A673 (cell line): ENCODE measurements around the gene MRPL27.

ENCODE experiments used
- EZH2 ChIP-seq: fragments of 200-600 bp; sonication (generic); IDR thresholded peaks from 2 replicates; pipeline ENCODE4 v1.6.1; 2017; ENCODE audit warnings: borderline replicate concordance, low read depth, mild to moderate bottlenecking, mixed read lengths, antibody characterized with exemption, low read length; ENCODE audit not compliant: poor library complexity, severe bottlenecking
- TF ChIP-seq, protein P1 (sequence below): fragments of 300-800, 200-600 bp; sonication (generic); conservative IDR thresholded peaks from 2 replicates; pipeline ENCODE4 v1.5.1; 2017; ENCODE audit warnings: low read depth, mild to moderate bottlenecking, antibody characterized with exemption, low read length, moderate library complexity, mixed read lengths

DNA sequence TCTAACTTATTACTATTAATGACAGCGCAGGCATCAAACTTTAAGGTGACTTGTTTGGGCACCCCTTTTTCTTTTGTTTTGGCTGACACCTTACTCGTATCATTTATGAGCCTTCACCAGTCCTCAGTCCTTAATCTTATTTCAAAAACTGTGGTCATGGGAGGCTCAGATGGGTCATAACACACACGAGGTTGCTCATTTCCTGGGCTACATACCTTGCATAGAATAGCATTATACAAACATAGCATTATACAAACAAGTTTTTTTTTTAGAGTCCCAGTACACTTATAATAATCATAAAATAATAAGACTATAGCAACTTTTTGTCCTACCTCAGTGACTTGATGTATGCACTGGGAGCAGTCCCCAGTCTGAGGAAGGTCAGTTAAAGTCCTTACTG is 41.8 kb upstream of the MRPL27 start:
- TF ChIP-seq, protein P1, sequence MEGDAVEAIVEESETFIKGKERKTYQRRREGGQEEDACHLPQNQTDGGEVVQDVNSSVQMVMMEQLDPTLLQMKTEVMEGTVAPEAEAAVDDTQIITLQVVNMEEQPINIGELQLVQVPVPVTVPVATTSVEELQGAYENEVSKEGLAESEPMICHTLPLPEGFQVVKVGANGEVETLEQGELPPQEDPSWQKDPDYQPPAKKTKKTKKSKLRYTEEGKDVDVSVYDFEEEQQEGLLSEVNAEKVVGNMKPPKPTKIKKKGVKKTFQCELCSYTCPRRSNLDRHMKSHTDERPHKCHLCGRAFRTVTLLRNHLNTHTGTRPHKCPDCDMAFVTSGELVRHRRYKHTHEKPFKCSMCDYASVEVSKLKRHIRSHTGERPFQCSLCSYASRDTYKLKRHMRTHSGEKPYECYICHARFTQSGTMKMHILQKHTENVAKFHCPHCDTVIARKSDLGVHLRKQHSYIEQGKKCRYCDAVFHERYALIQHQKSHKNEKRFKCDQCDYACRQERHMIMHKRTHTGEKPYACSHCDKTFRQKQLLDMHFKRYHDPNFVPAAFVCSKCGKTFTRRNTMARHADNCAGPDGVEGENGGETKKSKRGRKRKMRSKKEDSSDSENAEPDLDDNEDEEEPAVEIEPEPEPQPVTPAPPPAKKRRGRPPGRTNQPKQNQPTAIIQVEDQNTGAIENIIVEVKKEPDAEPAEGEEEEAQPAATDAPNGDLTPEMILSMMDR: no peak
- TF ChIP-seq EZH2: no peak
